GM03348 (cell line): ENCODE data around the gene TIMMDC1.
"Not testable (repeated sequence)": the region's sequence is repeated elsewhere in the genome, so short reads cannot be mapped to it uniquely, and the experiment has no call there.

ENCODE experiments used
- DNase-seq: peaks from one replicate; pipeline ENCODE4 v3.0.0; 2012; ENCODE audit warnings: low spot score

The TIMMDC1 gene

GRCh38 chr3:119557192-119557876 lies 59.0 kb downstream of the TIMMDC1 start:
- DNase-seq = no peak

- DNase-seq = no peak
These were observed 59.5 kb downstream of the TIMMDC1 start for GRCh38 chr3:119557877-119558269.

- no peak for DNase-seq
These were observed 60.4 kb downstream of the TIMMDC1 start for GRCh38 chr3:119558626-119559317.

GRCh38 chr3:119559441-119559963 lies 61.2 kb downstream of the TIMMDC1 start, which contains the start of gene CD80:
CD80 (minus strand) TSS chr3:119559614; CDS start chr3:119557728, 1,886 bp downstream.
- peak; percentile 72 for DNase-seq

- DNase-seq = no peak
These were observed 61.8 kb downstream of the TIMMDC1 start for GRCh38 chr3:119560160-119560559.

GRCh38 chr3:119562307-119562961 lies 64.1 kb downstream of the TIMMDC1 start:
- DNase-seq = no peak

- DNase-seq = not testable (repeated sequence)
These were observed 65.0 kb downstream of the TIMMDC1 start for GRCh38 chr3:119563334-119563733.

- DNase-seq = no peak
These were observed 70.8 kb downstream of the TIMMDC1 start for GRCh38 chr3:119569156-119569555.

- DNase-seq = no peak
These were observed 71.9 kb downstream of the TIMMDC1 start for GRCh38 chr3:119570229-119570628.

- DNase-seq = no peak
These were observed 72.9 kb downstream of the TIMMDC1 start for GRCh38 chr3:119571230-119571629.

- no peak for DNase-seq
These were observed 73.3 kb downstream of the TIMMDC1 start for GRCh38 chr3:119571688-119572087.
